ENCODE data around the gene AXIN2. TPM values are rescaled to one million over a fixed set of nuclear protein-coding genes. Genes with fewer than 3 reads are reported as not detected.

AXIN2 gene
- total and polyA plus RNA-seq, 10 of the 15 experiments (the other 5 are each of a cell fraction or from before 2014, with no cell fraction given) = 0.47 to 7.8 (median 3.1) TPM

DNA sequence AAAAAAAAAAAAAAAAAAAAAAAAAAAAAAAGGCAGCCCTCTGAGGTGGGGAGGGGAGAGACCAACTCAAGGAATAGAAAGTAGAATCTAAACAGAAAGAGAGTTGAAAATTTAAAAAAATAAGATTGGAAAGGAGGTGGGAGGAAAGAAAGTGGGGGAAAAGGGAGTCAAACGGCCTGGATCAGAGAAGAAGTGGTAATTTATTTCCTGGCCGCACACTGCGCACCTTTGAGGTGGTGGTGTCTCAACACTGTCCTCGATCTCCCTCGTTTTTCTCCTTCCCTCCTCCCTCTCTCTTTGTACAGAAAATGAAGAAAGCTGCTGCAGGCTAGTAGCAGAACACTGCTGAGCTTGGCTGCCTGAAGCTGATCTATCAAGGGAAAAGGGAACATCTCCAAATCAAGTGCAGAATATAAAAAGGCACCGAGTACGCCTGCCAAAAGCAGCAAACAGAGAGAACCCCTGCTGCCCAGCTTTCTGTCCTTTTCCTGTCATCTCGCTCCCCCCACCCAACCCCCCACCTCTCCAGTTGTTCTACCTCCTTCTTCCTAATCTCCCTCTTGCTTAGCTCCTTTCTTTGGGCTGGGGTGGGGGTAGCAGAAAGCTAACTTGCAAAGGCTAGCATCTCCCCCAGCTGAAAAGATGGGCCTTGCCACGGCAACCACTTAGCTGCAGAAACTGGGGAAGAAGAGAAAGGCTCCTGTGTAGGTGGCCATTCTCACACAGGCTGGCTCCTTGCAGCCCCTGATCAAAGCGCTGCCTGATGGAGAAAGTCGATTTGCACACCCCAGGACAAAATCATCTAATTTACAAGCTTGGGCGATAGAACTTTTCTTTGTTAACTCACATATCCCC is 22.5 kb downstream of the AXIN2 start (continued):
- no peak for TF ChIP-seq RAD21 (IDR thresholded peaks at IDR 0.05; ENCODE audit: insufficient read depth, low read depth, low read length)
- TF ChIP-seq CREM (IDR thresholded peaks at IDR 0.05; ENCODE audit: low read depth) = no peak
- TF ChIP-seq EZH2 (IDR thresholded peaks at IDR 0.05; ENCODE audit: borderline replicate concordance, control insufficient read depth, low read depth, low read length) = no peak

DNA sequence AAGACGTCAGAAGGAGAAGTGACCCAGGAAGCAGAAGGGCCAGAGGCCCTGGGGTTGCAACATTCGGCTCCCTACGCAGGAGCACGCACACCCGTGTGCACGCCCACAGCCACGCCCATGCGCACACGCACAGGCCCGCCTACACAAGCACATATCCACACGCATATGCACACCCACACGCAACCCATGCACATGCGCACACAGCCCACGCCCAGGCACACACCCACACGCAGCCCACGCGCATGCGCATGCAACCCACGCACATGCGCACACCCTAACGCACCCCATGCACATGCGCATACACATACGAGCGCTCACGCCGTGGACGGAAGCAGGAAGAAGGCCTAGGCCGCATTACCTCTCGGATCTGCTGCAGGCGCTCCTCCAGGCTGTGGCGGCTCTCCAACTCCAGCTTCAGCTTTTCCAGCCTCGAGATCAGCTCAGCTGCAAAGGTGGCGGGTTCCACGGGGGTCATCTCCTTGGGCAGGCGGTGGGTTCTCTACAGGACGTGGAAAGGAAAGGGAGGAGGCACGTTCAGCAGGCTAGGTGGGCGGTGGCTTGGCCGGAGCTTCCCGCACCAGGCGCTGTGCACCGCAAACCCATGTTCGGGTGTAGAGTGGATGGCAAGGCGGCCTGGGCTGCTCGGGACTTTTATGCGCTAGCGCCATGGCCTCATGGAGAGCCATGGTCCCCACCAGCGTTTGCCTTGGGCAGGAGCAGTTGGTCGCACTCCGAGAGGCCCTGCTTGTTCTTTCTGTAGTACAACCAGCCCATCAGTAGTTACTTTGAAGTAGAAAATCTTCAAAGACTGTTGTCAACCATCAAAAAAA is 23.4 kb downstream of the AXIN2 start:
- ChIA-PET RAD21 (ENCODE audit: unreplicated experiment) (no interaction called here), SMC1A (ENCODE audit: uncharacterized antibody, unreplicated experiment) (no interaction called here), POLR2A (no interaction called here), CTCF (interaction anchor here (1.6 to 1.7 kb wide), 2 partner anchors 18 to 82 kb away, joined by 3 to 7 read pairs; no protein-coding TSS in a partner anchor)
- no peak overlapping the region for H3K9ac ChIP-seq (ENCODE audit: control insufficient read depth, insufficient read depth, low read length)
- no TSS peak for BruUV-seq (replicated peaks)
- no peak for TF ChIP-seq NR2C2 (IDR thresholded peaks at IDR 0.05; ENCODE audit: borderline replicate concordance, control insufficient read depth, insufficient read length, low read depth)
- TF ChIP-seq, protein P1, sequence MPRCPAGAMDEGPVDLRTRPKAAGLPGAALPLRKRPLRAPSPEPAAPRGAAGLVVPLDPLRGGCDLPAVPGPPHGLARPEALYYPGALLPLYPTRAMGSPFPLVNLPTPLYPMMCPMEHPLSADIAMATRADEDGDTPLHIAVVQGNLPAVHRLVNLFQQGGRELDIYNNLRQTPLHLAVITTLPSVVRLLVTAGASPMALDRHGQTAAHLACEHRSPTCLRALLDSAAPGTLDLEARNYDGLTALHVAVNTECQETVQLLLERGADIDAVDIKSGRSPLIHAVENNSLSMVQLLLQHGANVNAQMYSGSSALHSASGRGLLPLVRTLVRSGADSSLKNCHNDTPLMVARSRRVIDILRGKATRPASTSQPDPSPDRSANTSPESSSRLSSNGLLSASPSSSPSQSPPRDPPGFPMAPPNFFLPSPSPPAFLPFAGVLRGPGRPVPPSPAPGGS (IDR thresholded peaks at IDR 0.05; ENCODE audit: borderline replicate concordance, insufficient read depth, low read depth, low read length, poor library complexity, severe bottlenecking) = peak; percentile 60
- no peak for TF ChIP-seq PAX8 (IDR thresholded peaks at IDR 0.05)
- no peak for TF ChIP-seq YY1 (IDR thresholded peaks at IDR 0.05; ENCODE audit: low read depth, low read length)
- TF ChIP-seq RELA (IDR thresholded peaks at IDR 0.05; ENCODE audit: borderline replicate concordance, partially characterized antibody) = no peak
- H3K36me3 ChIP-seq (ENCODE audit: control insufficient read depth in 2 of 2, insufficient read depth in 2 of 2, low read length in 1 of 2) = peaks cover 0 to 14% of the 10 kb centered on the region in 2 experiments; a peak in 3 of 4 replicates
- no peak overlapping the region for H3K4me3 ChIP-seq
- in situ Hi-C loops (cut with MboI) (no loop called here), intact Hi-C loops (cut with micrococcal nuclease; ENCODE audit: unreplicated experiment) (no loop called here)
- H3K9me3 ChIP-seq (replicated peaks; ENCODE audit: control insufficient read depth, insufficient read depth, low read length) = no peaks in the 10 kb centered on the region
- no peak overlapping the region for H3K27ac ChIP-seq (ENCODE audit: control insufficient read depth, insufficient read depth)
- H3K4me1 ChIP-seq (ENCODE audit: control insufficient read depth, insufficient read depth, low read length) = no peaks in the 10 kb centered on the region
- DNase-seq (ENCODE audit: low read depth, low spot score) (no peak), ATAC-seq (no peak), FAIRE-seq (no peak)
- no peaks in the 10 kb centered on the region for H4K20me1 ChIP-seq (ENCODE audit: control insufficient read depth, insufficient read depth)
- no peak overlapping the region for H2AFZ ChIP-seq (ENCODE audit: control insufficient read depth, low read depth, low read length)
- no peaks in the 10 kb centered on the region for H3K79me2 ChIP-seq (ENCODE audit: control insufficient read depth, insufficient read depth, low read length)
- no peaks in the 10 kb centered on the region for H3K27me3 ChIP-seq (replicated peaks in 1 of 2; ENCODE audit: control insufficient read depth in 2 of 2, insufficient read depth in 2 of 2, low read length in 1 of 2)
- 80% methylated on average over 50 of the region's 50 CpGs for WGBS (ENCODE audit: insufficient coverage, insufficient replicate concordance, low lambda C conversion rate, missing lambda C conversion rate)
- H3K4me2 ChIP-seq (ENCODE audit: control insufficient read depth, insufficient read depth) = no peak overlapping the region
